Erythroblast (primary cell): ENCODE data around the gene OCLN.
A peak's percentile ranks its signal among the peaks of the same experiment; 100 is the strongest.
"Not testable (repeated sequence)": the region's sequence is repeated elsewhere in the genome, so short reads cannot be mapped to it uniquely, and the experiment has no call there.

ENCODE experiments used
- DNase-seq, 2 experiments: peaks; one replicate each; lab custom pipeline; 2025; lab: John Stamatoyannopoulos, UW
- GATA1 ChIP-seq: IDR thresholded peaks from 2 replicates; pipeline ENCODE4 v1.6.1; 2011; ENCODE audit warnings: low read depth, mild to moderate bottlenecking, control low read depth, low read length, moderate library complexity
- POLR2A ChIP-seq: IDR thresholded peaks from 2 replicates; pipeline ENCODE4 v1.6.1; 2011; ENCODE audit warnings: mild to moderate bottlenecking, low read length

The OCLN gene

GRCh38 chr5:69477170-69477569 lies 15.4 kb upstream of the OCLN start:
- DNase-seq: no peak
- TF ChIP-seq GATA1 (no peak), POLR2A (no peak)

GRCh38 chr5:69478296-69478695 lies 14.3 kb upstream of the OCLN start:
- not testable (repeated sequence) for DNase-seq

GRCh38 chr5:69484891-69485290 lies 7.7 kb upstream of the OCLN start:
- no peak for TF ChIP-seq GATA1
- TF ChIP-seq POLR2A: no peak
- no peak for DNase-seq

GRCh38 chr5:69485471-69485870 lies 7.1 kb upstream of the OCLN start:
- no peak for DNase-seq

GRCh38 chr5:69489246-69489645 lies 3.3 kb upstream of the OCLN start:
- DNase-seq: no peak

More at GRCh38 chr5:69485471-69485870, 7.1 kb upstream of the OCLN start:
- no peak for TF ChIP-seq GATA1
- no peak for TF ChIP-seq POLR2A

GRCh38 chr5:69491027-69491426 lies 1.6 kb upstream of the OCLN start:
- DNase-seq: no peak

More at GRCh38 chr5:69489246-69489645, 3.3 kb upstream of the OCLN start:
- no peak for TF ChIP-seq POLR2A
- no peak for TF ChIP-seq GATA1

GRCh38 chr5:69491838-69492390 lies 676 bp upstream of the OCLN start:
- TF ChIP-seq GATA1 (no peak), POLR2A (no peak)
- no peak for DNase-seq

More at GRCh38 chr5:69491027-69491426, 1.6 kb upstream of the OCLN start:
- TF ChIP-seq GATA1 (no peak), POLR2A (no peak)

- TF ChIP-seq POLR2A: no peak
- no peak for TF ChIP-seq GATA1
- peak; percentile 23 to 36 for DNase-seq
These were observed 369 bp downstream of the OCLN start for GRCh38 chr5:69492923-69493395.

- peak; percentile 38 to 51 for DNase-seq
- TF ChIP-seq GATA1: no peak
- TF ChIP-seq POLR2A: no peak
These were observed 975 bp downstream of the OCLN start for GRCh38 chr5:69493396-69494133.

GRCh38 chr5:69494452-69494851 lies 1.9 kb downstream of the OCLN start:
- DNase-seq: no peak
- TF ChIP-seq POLR2A (no peak), GATA1 (no peak)

- no peak for DNase-seq
- TF ChIP-seq POLR2A (no peak), GATA1 (no peak)
These were observed 4.5 kb downstream of the OCLN start for GRCh38 chr5:69497006-69497520.

GRCh38 chr5:69498384-69498783 lies 5.8 kb downstream of the OCLN start:
- DNase-seq: no peak
- TF ChIP-seq GATA1 (no peak), POLR2A (no peak)

- no peak for DNase-seq
- TF ChIP-seq GATA1 (no peak), POLR2A (no peak)
These were observed 9.8 kb downstream of the OCLN start for GRCh38 chr5:69502367-69502766.

- no peak for DNase-seq
- TF ChIP-seq POLR2A (no peak), GATA1 (no peak)
These were observed 10.3 kb downstream of the OCLN start for GRCh38 chr5:69502767-69503488.
